SK-N-MC (cell line): ENCODE measurements around the gene AKR7A2.

ENCODE experiments used
- DNase-seq: peaks from one replicate; pipeline ENCODE4 v3.0.0-alpha.2; 2011; ENCODE audit warnings: low read depth, low spot score
- H3K27ac ChIP-seq: fragments of 200-600 bp; sonication (generic); 2 replicates; pipeline ENCODE4 v1.5.1; 2016; ENCODE audit warnings: mixed run types
- H3K36me3 ChIP-seq: fragments of 200-600 bp; sonication (generic); 2 replicates; pipeline ENCODE4 v1.6.1; 2017; ENCODE audit warnings: antibody characterized with exemption, low read length, mixed read lengths; ENCODE audit not compliant: insufficient read depth
- H3K4me3 ChIP-seq: fragments of 200-600 bp; sonication (generic); 2 replicates; pipeline ENCODE4 v1.5.1; 2016
- H3K9ac ChIP-seq: fragments of 200-600 bp; sonication (generic); 2 replicates; pipeline ENCODE4 v1.8.0; 2017; ENCODE audit warnings: mixed run types, mixed read lengths; ENCODE audit not compliant: insufficient read length
- H3K9me3 ChIP-seq: fragments of 200-600 bp; sonication (generic); 2 replicates; pipeline ENCODE4 v1.6.1; 2017; ENCODE audit warnings: low read depth, mild to moderate bottlenecking, antibody characterized with exemption, low read length, moderate library complexity, mixed read lengths
- EZH2 ChIP-seq: fragments of 200-600 bp; sonication (generic); IDR thresholded peaks from one replicate; pipeline ENCODE4 v1.6.1; 2017; ENCODE audit warnings: antibody characterized with exemption
- FOXP2 ChIP-seq: optimal IDR thresholded peaks from 2 replicates; pipeline ENCODE3; 2011; ENCODE audit warnings: mild to moderate bottlenecking, moderate library complexity; ENCODE audit not compliant: insufficient read depth; ENCODE audit errors: extremely low read length, control extremely low read depth
- POLR2AphosphoS5 ChIP-seq: IDR thresholded peaks from 2 replicates; pipeline ENCODE4 v1.6.1; 2012; ENCODE audit warnings: mild to moderate bottlenecking, low read depth, low read length, borderline replicate concordance

Gene AKR7A2

GRCh38 chr1:19315378-19316198 lies 3.6 kb upstream of the AKR7A2 start:
- no peak for DNase-seq

GRCh38 chr1:19313961-19314882 lies 2.3 kb upstream of the AKR7A2 start:
- no peak for TF ChIP-seq POLR2AphosphoS5
- no peak for TF ChIP-seq EZH2
- TF ChIP-seq FOXP2: no peak
- no peaks in the 10 kb centered on the region for H3K9me3 ChIP-seq
- peaks cover 1% of the 10 kb centered on the region; the same call in 1 of the 2 replicates for H3K36me3 ChIP-seq
- H3K27ac ChIP-seq: no peak overlapping the region
- no peak overlapping the region for H3K4me3 ChIP-seq
- no peak overlapping the region for H3K9ac ChIP-seq
- DNase-seq: no peak

More at GRCh38 chr1:19315378-19316198, 3.6 kb upstream of the AKR7A2 start:
- Histone ChIP-seq H3K4me3 (no peak overlapping the region), H3K9ac (no peak overlapping the region), H3K36me3 (no peaks in the 10 kb centered on the region), H3K27ac (no peak overlapping the region), H3K9me3 (no peaks in the 10 kb centered on the region)
- no peak for TF ChIP-seq POLR2AphosphoS5
- no peak for TF ChIP-seq FOXP2
- no peak for TF ChIP-seq EZH2

GRCh38 chr1:19313636-19313959 lies 1.7 kb upstream of the AKR7A2 start:
- no peak overlapping the region for H3K27ac ChIP-seq
- no peak overlapping the region for H3K9ac ChIP-seq
- no peak for TF ChIP-seq POLR2AphosphoS5
- TF ChIP-seq FOXP2: no peak
- TF ChIP-seq EZH2: no peak
- H3K9me3 ChIP-seq: no peaks in the 10 kb centered on the region
- no peak overlapping the region for H3K4me3 ChIP-seq
- DNase-seq: no peak
- peaks cover 3% of the 10 kb centered on the region; the same call in 1 of the 2 replicates for H3K36me3 ChIP-seq

GRCh38 chr1:19312782-19313635 lies 1.1 kb upstream of the AKR7A2 start:
- no peak overlapping the region for H3K27ac ChIP-seq
- peak overlapping the region; percentile 99 for H3K4me3 ChIP-seq
- H3K9me3 ChIP-seq: no peaks in the 10 kb centered on the region
- H3K9ac ChIP-seq: peak overlapping the region; percentile 98
- TF ChIP-seq FOXP2: no peak
- TF ChIP-seq EZH2: no peak
- TF ChIP-seq POLR2AphosphoS5: no peak
- DNase-seq: no peak
- H3K36me3 ChIP-seq: peaks cover 8% of the 10 kb centered on the region; the same call in 1 of the 2 replicates

- peaks cover 23% of the 10 kb centered on the region; the same call in 1 of the 2 replicates for H3K36me3 ChIP-seq
- H3K4me3 ChIP-seq: peak overlapping the region; percentile 99
- no peak for DNase-seq
- TF ChIP-seq FOXP2: no peak
- no peak for TF ChIP-seq POLR2AphosphoS5
- no peak for TF ChIP-seq EZH2
- H3K9me3 ChIP-seq: no peaks in the 10 kb centered on the region
- H3K27ac ChIP-seq: peak overlapping the region; percentile 67; the same call in 1 of the 2 replicates
- peak overlapping the region; percentile 98 for H3K9ac ChIP-seq
Measured at GRCh38 chr1:19311503-19311930, 427 bp downstream of the AKR7A2 start.

GRCh38 chr1:19310720-19311502 lies 1.0 kb downstream of the AKR7A2 start:
- peak overlapping the region; percentile 99 for H3K4me3 ChIP-seq
- H3K9ac ChIP-seq: peak overlapping the region; percentile 98
- H3K9me3 ChIP-seq: no peaks in the 10 kb centered on the region
- no peak for DNase-seq
- H3K36me3 ChIP-seq: peaks cover 29% of the 10 kb centered on the region; the same call in 1 of the 2 replicates
- no peak overlapping the region for H3K27ac ChIP-seq
- no peak for TF ChIP-seq EZH2
- TF ChIP-seq FOXP2: no peak
- TF ChIP-seq POLR2AphosphoS5: no peak

- no peak for DNase-seq
- H3K36me3 ChIP-seq: peaks cover 38% of the 10 kb centered on the region
- H3K9me3 ChIP-seq: no peaks in the 10 kb centered on the region
- TF ChIP-seq POLR2AphosphoS5: no peak
- no peak overlapping the region for H3K9ac ChIP-seq
- no peak overlapping the region for H3K27ac ChIP-seq
- H3K4me3 ChIP-seq: no peak overlapping the region
Measured at GRCh38 chr1:19310061-19310460, 1.9 kb downstream of the AKR7A2 start.
